ENCODE results near the gene CCR6.

The CCR6 gene

DNA sequence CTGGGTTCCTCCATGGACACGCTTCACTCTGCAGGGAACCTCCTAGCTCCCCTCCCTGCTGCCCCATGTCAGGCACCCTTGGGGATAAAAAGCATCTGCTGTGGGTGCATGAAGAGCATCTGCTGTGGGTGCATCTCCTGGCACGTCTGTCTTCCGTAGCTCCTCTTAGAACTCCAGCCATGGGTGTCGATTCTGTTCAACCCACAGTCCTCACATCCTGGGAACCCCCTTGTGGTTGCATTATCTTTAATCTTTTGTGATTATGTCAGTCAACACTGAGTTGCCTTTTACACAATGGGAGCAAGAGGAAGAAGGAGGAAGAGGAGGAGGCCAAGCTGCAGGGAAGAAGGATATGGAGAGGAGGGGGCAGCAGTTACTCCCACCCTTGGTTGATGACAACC lies 24.1 kb upstream of the CCR6 start:
- DNase-seq (ENCODE audit: low read depth in 2 of 2), result no peak

DNA sequence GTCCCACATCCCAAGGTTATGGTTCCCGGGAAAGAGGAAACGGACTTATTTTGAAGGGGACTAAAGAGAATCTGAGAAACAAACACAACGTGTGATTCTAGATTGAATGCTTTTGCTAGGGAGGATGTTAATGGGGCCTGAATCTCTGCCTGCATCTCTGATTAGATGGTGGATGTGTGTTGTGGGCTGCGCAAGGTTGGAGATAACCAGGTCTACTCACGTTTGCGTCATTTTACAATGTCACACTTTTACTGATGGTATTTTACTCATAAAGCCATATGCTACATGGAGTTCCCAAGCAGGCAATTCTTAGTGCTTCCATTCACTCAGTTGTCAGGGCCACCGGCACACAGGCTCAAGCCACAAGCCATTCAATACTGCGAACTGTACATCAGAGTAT lies 23.2 kb upstream of the CCR6 start:
- no peak for DNase-seq (ENCODE audit: low read depth in 2 of 2)

GRCh38 chr6:167100241-167100674 lies 22.6 kb upstream of the CCR6 start:
- no peak for DNase-seq (ENCODE audit: low read depth in 2 of 2)

DNA sequence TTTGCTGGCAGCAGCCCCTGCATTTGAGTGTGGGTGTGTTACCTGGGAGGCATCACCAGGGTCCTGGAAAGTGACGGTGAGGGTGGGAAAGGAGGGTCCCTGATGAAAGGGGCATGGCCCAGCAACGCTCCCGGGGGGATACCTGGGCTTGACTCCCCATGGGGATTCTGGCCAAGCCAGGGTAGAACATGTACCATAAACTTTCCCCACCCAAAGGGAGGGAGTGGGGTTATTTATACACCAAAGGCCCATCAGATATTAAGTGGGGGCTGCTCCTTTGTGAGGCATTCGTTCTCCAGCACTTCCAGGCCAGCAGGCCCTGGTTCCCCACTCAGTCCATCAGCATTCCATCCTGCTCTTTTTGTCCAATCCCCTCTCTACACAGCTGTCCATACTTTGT lies 20.6 kb upstream of the CCR6 start:
- no peak for DNase-seq (ENCODE audit: low read depth in 2 of 2)

DNA sequence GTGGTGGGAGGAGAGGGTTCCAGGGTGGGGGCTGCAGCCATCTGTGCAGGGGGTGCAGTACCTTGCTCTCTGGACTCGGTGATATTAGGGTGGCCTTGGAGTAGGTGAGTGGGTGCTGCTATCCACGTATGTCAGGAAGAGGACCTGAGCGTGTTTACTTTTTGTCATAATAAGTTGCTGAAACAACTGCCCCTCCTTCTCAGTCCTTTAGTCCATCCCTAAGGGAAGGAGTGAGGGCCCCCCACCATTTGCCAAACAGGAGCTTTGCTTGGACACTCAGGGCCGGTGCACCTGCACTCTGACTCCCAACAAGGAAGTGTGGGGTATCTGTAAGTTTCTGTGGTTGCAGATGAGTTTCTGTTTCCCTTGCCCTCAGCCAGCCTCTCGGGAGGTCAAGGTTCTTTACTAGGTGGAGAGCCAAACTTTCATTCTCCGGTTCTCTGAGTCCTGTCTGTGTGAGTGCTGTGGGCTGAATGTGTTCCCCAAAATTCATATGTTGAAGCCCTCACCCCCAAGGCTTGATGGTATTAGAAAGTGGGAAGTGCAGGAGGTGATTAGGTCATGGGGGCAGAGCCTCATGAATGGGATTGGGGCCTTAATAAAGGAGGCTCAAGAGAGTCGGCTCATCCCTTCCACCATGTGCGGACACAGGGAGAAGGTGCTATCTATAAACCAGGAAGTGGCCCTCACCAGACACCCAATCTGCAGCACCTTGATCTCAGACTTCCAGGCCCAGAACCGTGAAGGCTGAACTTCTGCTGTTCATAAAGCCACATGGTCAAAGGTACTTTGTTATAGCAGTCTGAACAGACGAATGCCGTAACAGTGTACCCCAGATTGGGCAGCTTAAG lies 19.6 kb upstream of the CCR6 start:
- DNase-seq (ENCODE audit: low read depth in 2 of 2), result no peak

GRCh38 chr6:167104388-167104787 lies 18.5 kb upstream of the CCR6 start:
- DNase-seq (ENCODE audit: low read depth in 2 of 2), result no peak

- no peak for DNase-seq (ENCODE audit: low read depth in 2 of 2)
Measured at GRCh38 chr6:167105060-167105459, 17.8 kb upstream of the CCR6 start.

DNA sequence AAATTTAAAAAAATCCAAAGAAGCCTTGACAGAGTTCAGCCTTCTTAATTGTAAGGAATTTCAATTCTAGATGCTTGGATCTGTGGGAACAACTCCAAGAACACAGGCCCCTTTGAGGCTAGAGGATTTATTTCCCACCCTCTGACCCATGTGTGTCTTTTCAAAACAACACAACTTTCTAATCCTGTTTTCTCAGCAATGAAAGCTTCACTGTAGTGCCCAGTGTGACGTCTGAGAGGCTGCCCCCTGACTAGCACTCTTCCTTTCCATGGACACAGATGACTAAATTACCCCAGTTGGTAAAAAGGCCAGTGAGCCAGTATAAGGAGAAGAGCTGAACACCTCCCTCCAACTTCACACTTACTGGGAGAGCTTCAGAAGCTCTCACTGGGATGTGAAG lies 16.5 kb upstream of the CCR6 start:
- DNase-seq (ENCODE audit: low read depth in 2 of 2), result no peak

- no peak for DNase-seq (ENCODE audit: low read depth in 2 of 2)
Measured at GRCh38 chr6:167107787-167108186, 15.1 kb upstream of the CCR6 start.

DNA sequence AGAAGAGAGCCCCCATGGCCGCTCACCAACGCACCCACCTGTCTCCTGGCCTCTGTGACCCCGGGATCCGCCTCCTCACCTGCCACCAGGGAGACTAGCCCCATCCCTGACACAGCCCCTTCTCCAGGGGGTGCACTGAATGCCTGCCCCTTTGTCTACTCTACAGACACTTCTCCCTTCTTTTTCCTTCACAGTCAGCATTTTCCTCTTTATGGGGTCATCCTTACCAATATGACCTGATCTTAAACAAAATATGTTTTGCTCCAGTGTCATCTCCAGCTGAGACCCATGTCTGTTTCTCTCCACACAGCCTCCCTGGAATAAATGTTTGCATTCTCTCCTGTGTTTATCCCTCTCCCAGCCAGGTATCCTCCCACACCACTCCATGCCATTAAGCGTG lies 14.6 kb upstream of the CCR6 start:
- no peak for DNase-seq (ENCODE audit: low read depth in 2 of 2)

GRCh38 chr6:167109651-167110050 lies 13.2 kb upstream of the CCR6 start:
- DNase-seq (ENCODE audit: low read depth in 2 of 2), result no peak

DNA sequence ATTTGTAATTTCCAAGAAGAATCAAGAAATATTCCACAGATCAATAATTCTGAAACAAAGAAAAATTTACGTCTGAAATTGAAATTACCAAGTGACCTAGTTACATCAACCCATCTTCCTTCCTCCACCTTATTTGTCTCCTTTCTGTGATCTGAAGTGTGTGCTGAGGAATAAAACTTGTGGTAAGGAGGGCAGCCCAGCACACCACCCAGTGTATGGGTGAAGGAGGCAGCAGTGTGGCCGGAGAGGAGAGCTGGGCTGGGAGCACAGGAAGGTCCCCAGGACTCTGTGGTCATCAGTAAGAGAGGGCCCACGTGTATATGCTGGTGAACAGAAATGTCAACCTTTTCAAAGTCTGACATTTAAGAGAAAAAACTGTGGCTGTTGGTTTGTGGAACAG lies 11.3 kb upstream of the CCR6 start:
- DNase-seq (ENCODE audit: low read depth in 2 of 2), result no peak

DNA sequence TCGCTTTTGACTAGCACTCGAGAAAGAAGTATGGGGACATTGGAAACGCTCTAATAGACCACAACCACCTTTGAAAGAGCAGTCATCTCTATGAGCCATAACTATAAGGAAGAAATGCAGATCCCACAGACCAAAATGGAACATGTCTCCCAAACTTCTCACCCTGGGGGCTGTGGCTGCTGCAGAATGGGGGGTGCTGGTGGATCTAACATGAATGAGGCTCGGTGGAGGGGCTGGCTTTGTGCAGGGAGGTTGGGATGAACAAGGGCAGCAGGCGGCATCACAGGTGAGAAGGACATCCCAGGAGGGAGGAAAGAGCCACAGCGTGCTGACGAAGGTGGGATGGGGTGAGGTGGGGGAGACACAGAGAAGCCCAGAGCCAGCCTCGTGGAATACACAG lies 10.5 kb upstream of the CCR6 start:
- no peak for DNase-seq (ENCODE audit: low read depth in 2 of 2)

- no peak for DNase-seq (ENCODE audit: low read depth in 2 of 2)
Measured at GRCh38 chr6:167113047-167113754, 9.7 kb upstream of the CCR6 start.

GRCh38 chr6:167113935-167114910 lies 8.7 kb upstream of the CCR6 start:
- DNase-seq (ENCODE audit: low read depth in 2 of 2), result peak in 1 of 2 donors; percentile 23

- no peak for DNase-seq (ENCODE audit: low read depth in 2 of 2)
Measured at GRCh38 chr6:167115054-167115453, 7.8 kb upstream of the CCR6 start.

GRCh38 chr6:167116109-167116837 lies 6.6 kb upstream of the CCR6 start:
- DNase-seq (ENCODE audit: low read depth in 2 of 2), result no peak

GRCh38 chr6:167116838-167117228 lies 6.1 kb upstream of the CCR6 start:
- no peak for DNase-seq (ENCODE audit: low read depth in 2 of 2)

DNA sequence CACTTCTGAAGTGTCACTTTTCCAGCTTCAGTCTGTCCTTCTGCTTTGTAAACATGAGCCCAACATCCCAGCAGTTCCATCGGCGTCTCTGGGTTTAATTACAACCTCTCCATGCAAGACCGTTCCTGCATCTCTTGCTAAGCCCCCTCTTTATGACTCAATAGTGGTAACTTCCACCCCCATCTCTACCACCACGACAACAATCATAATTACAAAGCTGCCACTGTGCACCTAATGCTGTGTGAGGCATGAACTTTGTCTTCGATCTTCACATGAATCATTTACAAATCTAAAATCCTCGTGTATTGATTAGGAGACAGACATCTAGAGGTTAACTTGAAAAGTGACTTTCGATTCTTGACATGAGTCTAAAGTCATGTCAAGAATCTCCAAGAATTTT lies 4.9 kb upstream of the CCR6 start:
- no peak for DNase-seq (ENCODE audit: low read depth in 2 of 2)

- DNase-seq (ENCODE audit: low read depth in 2 of 2), result no peak
Measured at GRCh38 chr6:167118839-167119238, 4.1 kb upstream of the CCR6 start.
